Left colon (tissue), 2 donors: Measurements from ENCODE around the gene TECR. TPM values are rescaled to one million over a fixed set of nuclear protein-coding genes. Genes with fewer than 3 reads are reported as not detected.
"Not testable (repeated sequence)": the region's sequence is repeated elsewhere in the genome, so short reads cannot be mapped to it uniquely, and the experiment has no call there.

ENCODE experiments used
- ATAC-seq: fragments of 200-7000 bp; cut with Tn5 transposase; one replicate; pipeline ENCODE4 v1.9.1; 2020; ENCODE audit warnings: mild to moderate bottlenecking, moderate library complexity
- DNase-seq, 2 donors: peaks; one replicate each; pipeline ENCODE4 v3.0.0-alpha.2; 2020
- intact Hi-C, 2 donors: fragments of 100-400 bp; cut with DNase I in 1 of 2; cut with micrococcal nuclease in 1 of 2; formaldehyde crosslinking; loops; one replicate each; pipeline versions ENCODE4 v1.11.2 to v1.14.0; 2022; cut with DNase I, micrococcal nuclease
- microRNA-seq, 2 donors: library from miRNA; unstranded; fragments of <30 nt; microRNA quantifications; one replicate each; pipeline versions ENCODE4 v1.1.0 to v1.2.0, GENCODE V29; 2020
- total RNA-seq, 2 donors: library from RNA; stranded (reverse); fragmentation: NEBNext Ultra II Directional; extraction: Animal tissue kit (Norgen Biotek cat#: 25700); gene quantifications; one replicate each; pipeline ENCODE4 v1.2.1, GENCODE V29; 2021
- donor health status: DM: no; HTN: no; CAD: no.
- donor health status: DM: yes; HTN: yes; CAD: no.

Gene TECR
- total RNA-seq, 2 donors from 2014 or later = 119 to 161 TPM

DNA sequence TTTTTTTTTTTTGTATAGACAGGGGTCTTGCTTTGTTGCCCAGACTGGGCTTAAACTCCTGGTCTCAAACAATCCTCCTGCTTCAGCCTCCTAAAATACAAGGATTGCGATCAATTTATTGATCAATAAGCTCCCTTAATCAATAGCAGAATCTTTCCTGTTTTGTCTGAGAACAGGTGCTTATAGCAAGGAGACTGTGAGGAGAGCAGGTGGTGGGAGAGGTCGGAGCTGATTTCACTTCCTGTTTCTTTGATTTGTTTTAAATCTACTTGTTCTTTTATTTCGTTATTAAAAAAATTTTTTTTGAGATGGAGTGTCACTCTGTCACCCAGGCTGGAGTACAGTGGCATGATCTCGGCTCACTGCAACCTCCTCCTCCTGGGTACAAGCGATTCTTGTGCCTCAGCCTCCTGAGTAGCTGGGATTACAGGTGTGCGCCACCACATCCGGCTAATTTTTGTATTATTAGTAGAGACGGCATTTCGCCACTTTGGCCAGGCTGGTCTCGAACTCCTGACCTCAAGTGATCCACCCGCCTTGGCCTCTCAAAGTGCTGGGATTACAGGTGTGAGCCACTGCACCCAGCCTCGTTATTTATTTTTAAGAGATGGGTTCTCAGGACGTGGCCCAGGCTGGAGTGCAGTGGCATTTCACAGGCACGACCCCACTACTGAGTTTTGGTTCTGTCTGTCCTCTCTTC lies 84.2 kb downstream of the TECR start:
- DNase-seq, ATAC-seq, intact Hi-C loops: not testable (repeated sequence)

DNA sequence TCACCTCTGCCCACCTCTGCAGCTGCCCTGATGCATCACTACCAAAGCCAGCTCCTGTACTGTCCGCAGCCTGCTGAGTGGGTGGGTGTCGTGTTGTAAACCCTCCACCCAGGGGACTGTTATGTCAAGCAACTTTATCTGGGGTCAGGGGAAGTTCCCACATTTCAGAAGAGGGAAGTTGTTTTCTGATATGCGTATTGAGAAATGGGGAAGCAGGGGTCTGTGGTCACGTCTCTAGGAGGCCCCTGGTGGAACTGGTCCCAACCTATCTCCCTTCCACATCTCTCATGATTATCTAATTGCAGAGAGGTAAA lies 84.7 kb downstream of the TECR start:
- DNase-seq (peak in 1 of 2 donors; percentile 16), ATAC-seq (no peak)
- intact Hi-C loops = no loop called here

Small RNA genes within 50 kb of the gene (microRNA-seq; reads per million reads assigned to microRNA genes)
- gene MIR639 = 3.2 to 13.6 reads per million in 2 donors

Other genes starting within 250 kb of the TECR start
- gene ADGRE5, start 148.2 kb upstream of the TECR start, total RNA-seq = 100 to 1,000 TPM; 147 to 173 TPM
- gene DDX39A, start 110.3 kb upstream of the TECR start, total RNA-seq = 10 to 100 TPM; 55.3 to 85.8 TPM
- gene PKN1, start 96.3 kb upstream of the TECR start, total RNA-seq = 10 to 100 TPM; 29.3 to 49.6 TPM
- gene PTGER1, start 54.2 kb upstream of the TECR start, total RNA-seq = under 1 TPM; 0.52 to 0.84 TPM
- 100 to 1,000 TPM; 310 to 395 TPM for gene GIPC1, start 33.5 kb upstream of the TECR start, total RNA-seq
- 100 to 1,000 TPM; 122 to 123 TPM for gene DNAJB1, start 11.2 kb upstream of the TECR start, total RNA-seq
- 100 to 1,000 TPM; 228 to 299 TPM for gene NDUFB7, start 42.5 kb downstream of the TECR start, total RNA-seq
- under 1 TPM; 0.15 to 0.36 TPM for gene CLEC17A, start 53.5 kb downstream of the TECR start, total RNA-seq
- gene ADGRE3, start 145.2 kb downstream of the TECR start, total RNA-seq = not detected
- gene ZNF333, start 160.5 kb downstream of the TECR start, total RNA-seq = 1 to 10 TPM; 5.3 to 7.3 TPM
- 1 to 10 TPM; 1.6 to 4.3 TPM for gene ADGRE2, start 249.0 kb downstream of the TECR start, total RNA-seq